ENCODE data around the gene PSME2. TPM values are rescaled to one million over a fixed set of nuclear protein-coding genes. Genes with fewer than 3 reads are reported as not detected.

Gene PSME2
- total and polyA plus RNA-seq, 7 donors, result 30.1 to 179 (median 76.4) TPM

GRCh38 chr14:24123424-24124417 is 22.7 kb downstream of the PSME2 start:
- Histone ChIP-seq H3K27ac (no peak overlapping the region), H3K36me3 (ENCODE audit: insufficient read depth in 1 of 2, low read depth in 1 of 2) (peaks cover 4 to 57% of the 10 kb centered on the region in 2 donors), H3K4me1 (no peaks in the 10 kb centered on the region), H3K9me3 (no peaks in the 10 kb centered on the region), H3K27me3 (ENCODE audit: insufficient read depth in 3 of 3, low read length in 2 of 3) (no peaks in the 10 kb centered on the region), H3K4me3 (no peak overlapping the region)
- ATAC-seq (peak in 1 of 4 donors; percentile 13), DNase-seq (no peak)
- intact Hi-C loops (cut with DNase I), result no loop called here
- TF ChIP-seq CTCF (IDR thresholded peaks at IDR 0.05), result no peak
- WGBS, 3 donors, result 81 to 88% (median 83%) methylated on average over 9 of the region's 9 CpGs

GRCh38 chr14:24122898-24123297 is 23.5 kb downstream of the PSME2 start:
- Histone ChIP-seq H3K27ac (no peak overlapping the region), H3K4me1 (no peaks in the 10 kb centered on the region), H3K36me3 (ENCODE audit: insufficient read depth in 1 of 2, low read depth in 1 of 2) (peaks cover 4 to 65% of the 10 kb centered on the region in 2 donors), H3K9me3 (no peaks in the 10 kb centered on the region), H3K27me3 (ENCODE audit: insufficient read depth in 3 of 3, low read length in 2 of 3) (no peaks in the 10 kb centered on the region), H3K4me3 (no peak overlapping the region)
- ATAC-seq, result peak in 1 of 4 donors; percentile 24
- DNase-seq, result no peak
- intact Hi-C loops (cut with DNase I), result no loop called here
- WGBS, 3 donors, result 76 to 84% (median 81%) methylated on average over 8 of the region's 8 CpGs
- TF ChIP-seq CTCF (IDR thresholded peaks at IDR 0.05), result no peak

DNA sequence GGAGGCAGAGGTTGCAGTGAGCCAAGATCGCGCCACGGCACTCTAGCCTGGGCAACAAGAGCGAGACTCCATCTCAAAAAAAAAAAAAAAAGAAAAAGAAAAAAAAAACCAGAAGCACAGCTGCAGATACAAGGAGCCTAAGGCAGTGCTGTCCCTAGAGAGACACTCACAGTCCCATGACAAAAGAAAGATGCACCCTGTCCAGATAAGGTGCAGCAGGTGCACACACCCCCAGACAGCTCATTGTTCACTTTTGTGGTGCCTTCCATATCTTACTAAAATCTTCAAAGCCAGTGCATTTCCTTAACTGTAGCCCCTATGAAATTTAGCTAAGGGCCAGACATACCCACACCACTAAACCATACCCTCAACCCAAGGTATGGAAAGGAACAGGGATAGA is 24.0 kb downstream of the PSME2 start:
- H3K4me1 ChIP-seq, result no peaks in the 10 kb centered on the region
- no peak for TF ChIP-seq CTCF (IDR thresholded peaks at IDR 0.05)
- DNase-seq (no peak), ATAC-seq (peak in 1 of 4 donors; percentile 9)
- no peaks in the 10 kb centered on the region for H3K9me3 ChIP-seq
- intact Hi-C loops (cut with DNase I), result no loop called here
- H3K4me3 ChIP-seq, result no peak overlapping the region
- WGBS, 3 donors, result 90 to 100% (median 94%) methylated on average over 4 of the region's 4 CpGs
- H3K27ac ChIP-seq, result no peak overlapping the region
- no peaks in the 10 kb centered on the region for H3K27me3 ChIP-seq (ENCODE audit: insufficient read depth in 3 of 3, low read length in 2 of 3)
- H3K36me3 ChIP-seq (ENCODE audit: insufficient read depth in 1 of 2, low read depth in 1 of 2), result peaks cover 4 to 70% of the 10 kb centered on the region in 2 donors

DNA sequence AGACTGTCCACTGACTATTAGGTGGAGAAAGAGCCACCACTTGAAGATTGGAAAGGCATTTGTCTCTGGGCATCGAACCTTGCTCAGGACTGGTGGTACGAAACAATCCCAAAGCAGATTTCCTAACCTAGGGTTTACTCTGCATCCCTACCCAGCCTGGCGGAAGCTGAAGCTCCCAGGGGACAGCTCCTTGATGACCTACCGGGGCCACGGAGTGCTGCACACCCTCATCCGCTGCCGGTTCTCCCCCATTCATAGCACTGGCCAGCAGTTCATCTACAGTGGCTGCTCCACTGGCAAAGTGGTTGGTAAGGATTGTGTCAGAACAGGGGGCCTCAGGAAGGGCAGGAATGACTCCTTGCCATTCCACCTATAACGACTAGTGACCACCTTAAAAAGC is 25.2 kb downstream of the PSME2 start:
- WGBS, 3 donors, result 92 to 94% (median 94%) methylated on average over 8 of the region's 8 CpGs
- Histone ChIP-seq H3K4me3 (no peak overlapping the region), H3K4me1 (peaks cover 6% of the 10 kb centered on the region), H3K27me3 (ENCODE audit: insufficient read depth in 3 of 3, low read length in 2 of 3) (no peaks in the 10 kb centered on the region), H3K36me3 (ENCODE audit: insufficient read depth in 1 of 2, low read depth in 1 of 2) (peaks cover 4 to 81% of the 10 kb centered on the region in 2 donors), H3K27ac (no peak overlapping the region), H3K9me3 (no peaks in the 10 kb centered on the region)
- no peak for DNase-seq
- intact Hi-C loops (cut with DNase I), result no loop called here
- no peak for ATAC-seq
- TF ChIP-seq CTCF (IDR thresholded peaks at IDR 0.05), result no peak
